ENCODE data around the gene GNAS-AS1. TPM values are rescaled to one million over a fixed set of nuclear protein-coding genes. Genes with fewer than 3 reads are reported as not detected.
A peak's percentile ranks its signal among the peaks of the same experiment; 100 is the strongest.

Gene GNAS-AS1
- total and polyA plus RNA-seq, 2 of the 8 experiments (the other 6 are each of a cell fraction or from before 2014, with no cell fraction given) = 4.7 to 13.7 TPM

- Histone ChIP-seq H2BK5ac (ENCODE audit: low read depth, low read length) (no peak overlapping the region), H4K5ac (ENCODE audit: insufficient read length, low read depth, low read length) (no peak overlapping the region), H3K27ac (ENCODE audit: low read depth, low read length) (no peak overlapping the region), H2AFZ (ENCODE audit: low read length) (no peak overlapping the region), H3K79me1 (ENCODE audit: low read depth, low read length) (peaks cover 2% of the 10 kb centered on the region; the same call in 1 of the 2 replicates), H3K79me2 (ENCODE audit: control insufficient read depth in 1 of 2, insufficient read depth in 2 of 2, low read length in 2 of 2) (peaks cover 0 to 9% of the 10 kb centered on the region in 2 experiments; a peak in 1 of 4 replicates), H3K9me3 (ENCODE audit: insufficient read depth in 2 of 2, low read depth in 1 of 2, low read length in 1 of 2) (peaks cover 0 to 3% of the 10 kb centered on the region in 2 experiments; a peak in 1 of 4 replicates), H3K36me3 (ENCODE audit: control insufficient read depth in 2 of 4, insufficient read depth in 4 of 4, low read length in 3 of 4) (peaks cover 2 to 24% (median 9%) of the 10 kb centered on the region in 4 experiments; a peak in 5 of 8 replicates), H2BK12ac (ENCODE audit: low read depth, low read length) (no peak overlapping the region), H4K91ac (replicated peaks; ENCODE audit: insufficient read length, low read length) (no peak overlapping the region), H4K8ac (ENCODE audit: extremely low read depth, insufficient read depth, low read length) (0 out of 2 replicates have a peak overlapping the region, but pooled peaks have one; percentile 2), H3K4me2 (ENCODE audit: insufficient read depth in 1 of 2, low read depth in 2 of 2, low read length in 2 of 2) (no peak overlapping the region), H3K56ac (replicated peaks; ENCODE audit: insufficient read length, low read depth, low read length) (no peak overlapping the region), H3K23me2 (ENCODE audit: low read depth, low read length) (no peaks in the 10 kb centered on the region), H2BK15ac (ENCODE audit: low read length) (no peak overlapping the region), H3K27me3 (replicated peaks in 1 of 4; ENCODE audit: control insufficient read depth in 3 of 4, extremely low read depth in 1 of 4, insufficient read depth in 3 of 4, low read length in 3 of 4) (no peaks in the 10 kb centered on the region), H3K18ac (ENCODE audit: extremely low read depth, low read length) (no peak overlapping the region; the same call in 1 of the 2 replicates), H4K20me1 (replicated peaks in 1 of 2; ENCODE audit: control insufficient read depth in 1 of 2, insufficient read depth in 2 of 2, low read length in 2 of 2) (peaks cover 0 to 8% of the 10 kb centered on the region in 2 experiments), H3K23ac (ENCODE audit: insufficient read length) (no peak overlapping the region), H3K4me1 (replicated peaks in 1 of 4; ENCODE audit: control insufficient read depth in 3 of 4, insufficient read depth in 4 of 4, low read length in 3 of 4) (no peaks in the 10 kb centered on the region), H2BK120ac (replicated peaks; ENCODE audit: low read depth, low read length) (no peak overlapping the region), H3K4ac (replicated peaks; ENCODE audit: insufficient read length, low read depth, low read length) (no peak overlapping the region), H2BK20ac (ENCODE audit: low read length) (no peak overlapping the region), H3K4me3 (ENCODE audit: extremely low read depth in 1 of 4, insufficient read depth in 2 of 4, low read depth in 3 of 4, low read length in 4 of 4) (no peak overlapping the region), H3K14ac (ENCODE audit: insufficient read length) (no peak overlapping the region), H3K9ac (replicated peaks in 1 of 4; ENCODE audit: extremely low read depth in 1 of 4, low read depth in 3 of 4, low read length in 3 of 4) (no peak overlapping the region), H2AK5ac (ENCODE audit: low read depth, low read length) (no peak overlapping the region)
- ChIA-PET CTCF (ENCODE audit: partially characterized antibody) (interaction anchor here (1.0 to 1.6 kb wide), 4 partner anchors 17 to 260 kb away, joined by 3 to 7 read pairs (median 3); no protein-coding TSS in a partner anchor), POLR2A (ENCODE audit: partially characterized antibody) (interaction anchor here (1.0 to 9.9 kb wide), 6 partner anchors 9 to 167 kb away, joined by 3 to 119 read pairs (median 4); partner anchors contain the start of gene STX16)
- TF ChIP-seq YY1 (IDR thresholded peaks at IDR 0.05; ENCODE audit: low read depth, low read length) (no peak), CBX5 (IDR thresholded peaks at IDR 0.05; ENCODE audit: low read depth, low read length) (no peak), HDAC6 (IDR thresholded peaks at IDR 0.05; ENCODE audit: low read depth, low read length) (no peak), TEAD4 (IDR thresholded peaks at IDR 0.05; ENCODE audit: low read depth, low read length) (no peak), SP1 (IDR thresholded peaks at IDR 0.05; ENCODE audit: low read depth, low read length) (no peak), ATF3 (IDR thresholded peaks at IDR 0.05; ENCODE audit: insufficient read depth, low read depth, low read length) (no peak), SP4 (IDR thresholded peaks at IDR 0.05; ENCODE audit: low read length) (no peak), EGR1 (IDR thresholded peaks at IDR 0.05; ENCODE audit: borderline replicate concordance, low read depth, low read length) (no peak)
- WGBS, 2 experiments (ENCODE audit: extremely low coverage in 1 of 2, insufficient coverage in 1 of 2, insufficient read length in 1 of 2, insufficient replicate concordance in 2 of 2, low coverage in 1 of 2, low lambda C conversion rate in 2 of 2, missing lambda C conversion rate in 1 of 2) = 94% methylated on average over 10 of the region's 10 CpGs; no CpG with 5 or more reads in 1 of the 2 experiments
- DNase-seq (ENCODE audit: low read depth in 1 of 2, low spot score in 2 of 2) (no peak), FAIRE-seq (no peak)
Observed at GRCh38 chr20:58817748-58818147, 33.0 kb downstream of the GNAS-AS1 start.
